ENCODE measurements around the gene FKBP1B.

Gene FKBP1B

DNA sequence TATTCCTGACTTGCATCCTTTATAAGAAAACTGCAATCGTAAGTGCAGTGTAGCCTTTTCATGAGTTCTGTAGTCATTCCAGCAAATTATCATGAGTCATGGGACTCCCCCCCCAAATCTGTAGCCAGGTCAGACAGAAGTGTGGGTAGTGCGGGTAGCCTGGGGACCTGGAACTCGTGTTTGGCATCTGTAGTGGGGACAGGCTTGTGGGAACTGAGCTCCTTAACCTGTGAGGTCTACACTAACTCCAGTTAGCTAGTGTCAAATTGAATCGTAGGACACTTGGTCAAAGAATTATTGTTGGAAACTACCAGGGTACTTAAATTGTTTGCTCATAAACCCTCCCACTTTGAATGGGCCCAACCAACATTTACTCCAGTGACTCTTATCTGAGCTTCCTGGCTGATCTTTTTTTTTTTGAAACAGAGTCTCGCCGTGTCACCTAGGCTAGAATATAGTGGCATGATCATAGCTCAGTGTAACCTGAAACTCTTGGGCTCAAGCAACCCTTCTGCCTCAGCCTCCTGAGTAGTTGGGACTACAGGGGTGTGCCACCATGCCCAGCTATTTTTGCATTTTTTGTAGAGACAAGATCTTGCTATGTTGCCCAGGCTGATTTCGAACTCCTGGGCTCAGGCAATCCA is 61.2 kb downstream of the FKBP1B start:
- Histone ChIP-seq H3K4me3 (ENCODE audit: low read depth in 1 of 2, low read length in 2 of 2) (no peak overlapping the region), H2AFZ (ENCODE audit: low read depth, low read length) (no peak overlapping the region), H3K9me3 (ENCODE audit: insufficient read depth, low read length, severe bottlenecking) (peaks cover 3% of the 10 kb centered on the region), H4K20me1 (ENCODE audit: insufficient read depth, low read length) (no peaks in the 10 kb centered on the region), H3K27ac (ENCODE audit: low read length) (no peak overlapping the region), H3K4me1 (ENCODE audit: insufficient read depth, low read length) (no peaks in the 10 kb centered on the region), H3K79me2 (ENCODE audit: insufficient read depth, low read length) (no peaks in the 10 kb centered on the region), H3K9ac (ENCODE audit: low read depth, low read length) (no peak overlapping the region), H3K36me3 (ENCODE audit: insufficient read depth, low read length) (no peaks in the 10 kb centered on the region), H3K4me2 (ENCODE audit: insufficient read depth, low read length) (no peak overlapping the region), H3K27me3 (ENCODE audit: insufficient read depth, low read length, poor library complexity) (no peaks in the 10 kb centered on the region)
- no peak for DNase-seq
- no peak for TF ChIP-seq EZH2 (IDR thresholded peaks at IDR 0.05; ENCODE audit: borderline replicate concordance, low read depth, low read length, severe bottlenecking)
- TF ChIP-seq, protein P1, sequence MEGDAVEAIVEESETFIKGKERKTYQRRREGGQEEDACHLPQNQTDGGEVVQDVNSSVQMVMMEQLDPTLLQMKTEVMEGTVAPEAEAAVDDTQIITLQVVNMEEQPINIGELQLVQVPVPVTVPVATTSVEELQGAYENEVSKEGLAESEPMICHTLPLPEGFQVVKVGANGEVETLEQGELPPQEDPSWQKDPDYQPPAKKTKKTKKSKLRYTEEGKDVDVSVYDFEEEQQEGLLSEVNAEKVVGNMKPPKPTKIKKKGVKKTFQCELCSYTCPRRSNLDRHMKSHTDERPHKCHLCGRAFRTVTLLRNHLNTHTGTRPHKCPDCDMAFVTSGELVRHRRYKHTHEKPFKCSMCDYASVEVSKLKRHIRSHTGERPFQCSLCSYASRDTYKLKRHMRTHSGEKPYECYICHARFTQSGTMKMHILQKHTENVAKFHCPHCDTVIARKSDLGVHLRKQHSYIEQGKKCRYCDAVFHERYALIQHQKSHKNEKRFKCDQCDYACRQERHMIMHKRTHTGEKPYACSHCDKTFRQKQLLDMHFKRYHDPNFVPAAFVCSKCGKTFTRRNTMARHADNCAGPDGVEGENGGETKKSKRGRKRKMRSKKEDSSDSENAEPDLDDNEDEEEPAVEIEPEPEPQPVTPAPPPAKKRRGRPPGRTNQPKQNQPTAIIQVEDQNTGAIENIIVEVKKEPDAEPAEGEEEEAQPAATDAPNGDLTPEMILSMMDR (IDR thresholded peaks at IDR 0.05; ENCODE audit: borderline replicate concordance, extremely low read depth, low read length, poor library complexity, severe bottlenecking): no peak
- ATAC-seq (ENCODE audit: insufficient read depth, low read depth): no peak

DNA sequence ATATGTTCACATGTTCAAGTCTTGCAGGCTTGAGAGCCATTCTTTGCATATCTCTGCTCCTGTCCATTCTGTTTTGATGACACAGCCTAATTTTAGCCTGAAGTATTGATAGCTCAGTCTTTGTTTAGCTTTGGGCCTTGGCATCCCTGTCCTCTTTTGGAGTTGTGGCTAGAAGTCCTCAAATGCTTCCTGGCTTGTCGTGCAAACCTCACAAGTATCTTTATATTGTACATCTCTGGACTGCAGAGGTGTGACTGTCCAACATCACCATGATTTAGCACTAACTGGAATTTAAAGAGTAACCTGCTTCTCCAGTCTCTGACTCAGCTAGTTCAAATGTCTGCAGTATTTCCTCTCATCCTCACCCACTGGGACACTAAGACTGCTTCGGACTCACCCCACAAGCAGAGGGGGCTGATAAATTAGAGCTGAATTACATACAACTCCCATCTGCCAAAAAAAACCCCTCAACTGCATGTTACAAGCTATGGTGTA is 61.9 kb downstream of the FKBP1B start:
- Histone ChIP-seq H4K20me1 (ENCODE audit: insufficient read depth, low read length) (no peaks in the 10 kb centered on the region), H3K4me1 (ENCODE audit: insufficient read depth, low read length) (no peaks in the 10 kb centered on the region), H3K27me3 (ENCODE audit: insufficient read depth, low read length, poor library complexity) (no peaks in the 10 kb centered on the region), H3K9me3 (ENCODE audit: insufficient read depth, low read length, severe bottlenecking) (peaks cover 3% of the 10 kb centered on the region), H3K36me3 (ENCODE audit: insufficient read depth, low read length) (no peaks in the 10 kb centered on the region), H3K9ac (ENCODE audit: low read depth, low read length) (no peak overlapping the region), H3K4me2 (ENCODE audit: insufficient read depth, low read length) (no peak overlapping the region), H3K4me3 (ENCODE audit: low read depth in 1 of 2, low read length in 2 of 2) (no peak overlapping the region), H2AFZ (ENCODE audit: low read depth, low read length) (no peak overlapping the region), H3K79me2 (ENCODE audit: insufficient read depth, low read length) (no peaks in the 10 kb centered on the region), H3K27ac (ENCODE audit: low read length) (no peak overlapping the region)
- ATAC-seq (ENCODE audit: insufficient read depth, low read depth) (no peak), DNase-seq (no peak)
- no peak for TF ChIP-seq EZH2 (IDR thresholded peaks at IDR 0.05; ENCODE audit: borderline replicate concordance, low read depth, low read length, severe bottlenecking)
- TF ChIP-seq, protein P1 (IDR thresholded peaks at IDR 0.05; ENCODE audit: borderline replicate concordance, extremely low read depth, low read length, poor library complexity, severe bottlenecking): no peak

Data from DND-41 (cell line).